HG02588 (cell line): ENCODE data around the gene CDH12.
A peak's percentile ranks its signal among the peaks of the same experiment; 100 is the strongest.
"Not testable (repeated sequence)": the region's sequence is repeated elsewhere in the genome, so short reads cannot be mapped to it uniquely, and the experiment has no call there.

Source experiments
- ATAC-seq: cut with Tn5 transposase; IDR thresholded peaks from one replicate; pipeline ENCODE4 v1.9.1; 2021; ENCODE audit warnings: mild to moderate bottlenecking, moderate library complexity; ENCODE audit not compliant: unreplicated experiment

The CDH12 gene

DNA sequence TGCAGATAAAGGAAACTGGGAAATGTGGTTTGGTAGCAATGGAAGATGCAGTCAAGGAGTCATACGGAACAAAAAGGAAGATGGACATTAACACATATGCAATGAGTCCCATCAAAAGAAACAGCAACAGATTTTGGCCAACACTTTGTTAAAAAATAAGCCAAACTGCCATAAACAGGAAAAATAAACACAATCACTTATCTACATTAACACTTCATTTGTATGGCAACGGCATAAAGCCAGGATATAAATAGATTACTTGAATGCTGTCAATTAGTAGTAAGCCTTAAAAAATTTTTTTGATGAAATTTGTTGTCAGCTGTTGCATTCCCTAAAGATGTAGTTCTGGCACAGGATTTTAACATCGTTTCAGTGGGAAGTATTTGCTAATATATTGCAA, 190.8 kb downstream of the CDH12 start:
- ATAC-seq, result no peak

DNA sequence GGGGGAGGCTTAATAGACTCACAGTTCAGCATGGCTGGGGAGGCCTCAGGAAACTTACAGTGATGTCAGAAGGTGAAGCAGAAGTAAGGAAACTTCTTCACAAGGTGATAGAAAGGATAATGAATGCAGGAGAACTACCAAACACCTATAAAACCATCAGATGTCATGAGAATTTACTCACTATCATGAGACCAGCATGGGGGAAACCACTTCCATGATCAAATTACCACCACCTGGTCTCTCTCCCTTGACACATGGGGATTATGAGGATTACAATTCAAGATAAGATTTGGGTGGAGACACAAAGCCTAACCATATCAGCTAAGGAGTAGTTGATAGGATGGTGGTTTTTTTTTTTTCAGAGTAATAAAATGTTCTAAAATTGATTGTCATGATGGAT, 201.8 kb downstream of the CDH12 start:
- no peak for ATAC-seq

DNA sequence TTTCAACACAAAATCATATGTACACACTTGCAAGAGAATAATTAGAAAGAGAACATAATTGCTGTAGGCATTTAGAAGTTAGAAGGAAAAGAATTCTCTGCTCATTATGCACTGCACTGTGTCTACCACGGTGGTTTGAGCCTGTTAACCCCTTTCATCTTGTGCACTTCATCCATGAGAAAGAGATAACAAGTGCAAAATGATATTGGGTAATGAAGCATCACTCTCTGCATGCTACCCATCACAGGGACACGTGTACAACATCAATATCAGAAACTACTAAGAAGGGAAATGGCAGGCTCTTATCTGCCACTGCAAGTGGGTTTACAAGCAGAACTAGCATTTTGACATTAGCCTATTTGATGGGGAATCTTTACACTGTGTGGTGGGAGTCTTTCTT, 202.6 kb downstream of the CDH12 start:
- no peak for ATAC-seq

DNA sequence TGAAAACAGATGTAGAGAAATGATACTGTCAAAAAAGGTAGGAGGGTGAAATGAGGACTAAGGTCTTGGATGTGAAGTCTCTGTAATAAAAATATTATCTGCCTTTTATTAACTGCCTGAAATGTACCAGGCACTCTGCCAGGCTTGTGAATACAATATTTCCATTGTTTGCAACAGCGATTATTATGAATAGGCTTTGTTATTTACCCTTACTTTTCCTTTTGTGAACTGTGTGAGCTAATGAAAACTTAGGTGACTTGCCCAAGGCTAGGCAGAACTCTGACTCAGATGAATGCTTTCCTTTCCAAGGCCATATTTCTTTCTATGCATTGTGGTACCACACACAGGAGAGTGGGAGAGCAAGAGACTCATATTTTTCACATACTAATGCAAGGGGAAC, 204.1 kb downstream of the CDH12 start:
- no peak for ATAC-seq

DNA sequence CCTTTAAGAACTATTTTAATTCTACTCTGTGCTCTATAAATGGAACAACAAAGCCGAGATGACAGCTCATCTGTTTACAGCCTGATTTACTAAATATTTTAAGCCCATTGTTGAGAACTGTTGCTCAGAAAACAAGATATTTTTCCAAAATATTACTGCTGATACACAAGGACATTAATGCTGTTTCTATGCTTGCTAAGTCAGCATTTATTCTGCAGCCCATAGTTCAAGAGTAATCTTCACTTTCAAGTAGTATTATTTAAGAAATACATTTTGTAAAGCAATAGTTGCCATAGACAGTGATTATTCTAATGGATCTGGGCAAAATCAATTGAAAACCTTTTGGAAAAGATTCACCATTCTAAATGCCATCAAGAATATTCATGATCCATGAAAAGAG, 208.3 kb downstream of the CDH12 start:
- no peak for ATAC-seq

DNA sequence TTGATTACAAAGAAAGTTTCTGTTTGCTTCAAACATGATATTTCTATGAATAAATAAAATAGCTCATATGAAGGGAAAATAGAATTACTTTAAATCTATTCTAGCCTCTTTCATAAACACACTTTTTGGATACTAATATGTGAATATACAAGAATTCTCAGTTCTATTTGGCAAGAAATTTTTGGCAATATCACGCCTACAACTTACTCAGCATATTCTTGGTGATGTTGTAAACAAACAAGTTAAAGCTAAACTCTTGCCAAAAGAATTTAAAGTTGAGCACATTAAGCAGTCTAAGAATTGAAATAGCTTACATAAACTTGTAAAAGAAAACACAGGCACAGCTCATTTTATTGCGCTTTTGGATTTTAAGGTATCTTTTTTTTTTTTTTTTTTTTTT, 209.8 kb downstream of the CDH12 start:
- no peak for ATAC-seq

DNA sequence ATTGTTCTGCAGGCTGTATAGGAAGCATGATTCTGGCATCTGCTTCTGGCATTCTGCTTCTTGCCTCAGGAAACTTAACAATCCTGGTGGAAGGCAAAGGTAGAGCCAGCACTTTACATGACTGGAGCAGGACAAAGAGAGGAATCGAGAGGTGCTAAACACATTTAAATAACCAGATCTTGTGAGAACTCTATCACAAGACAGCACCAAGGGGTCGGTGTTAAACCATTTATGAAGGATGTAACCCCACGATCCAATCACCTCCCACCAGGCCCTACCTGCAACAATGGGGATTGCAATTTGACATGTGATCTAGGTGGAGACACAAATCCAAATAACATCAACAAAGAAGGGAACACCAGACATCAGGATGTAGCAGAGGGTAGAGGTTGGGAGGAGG, 221.5 kb downstream of the CDH12 start:
- ATAC-seq, result no peak

DNA sequence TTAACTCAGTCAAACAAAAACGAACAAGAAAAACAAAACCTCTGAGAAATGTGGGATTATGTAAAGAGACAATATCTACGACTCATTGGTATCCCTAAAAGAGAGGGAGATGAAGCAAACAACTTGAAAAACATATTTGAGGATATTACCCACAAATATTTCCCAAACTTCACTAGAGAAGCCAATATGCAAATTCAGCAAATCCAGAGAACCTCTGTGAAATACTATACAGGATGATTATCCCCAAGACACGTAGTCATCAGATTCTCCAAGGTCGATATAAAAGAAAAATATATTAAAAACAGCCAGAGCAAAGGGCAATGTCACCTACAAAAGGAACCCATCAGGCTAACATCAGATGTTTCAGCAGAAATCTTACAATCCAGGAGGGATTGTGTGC, 226.1 kb downstream of the CDH12 start:
- no peak for ATAC-seq

DNA sequence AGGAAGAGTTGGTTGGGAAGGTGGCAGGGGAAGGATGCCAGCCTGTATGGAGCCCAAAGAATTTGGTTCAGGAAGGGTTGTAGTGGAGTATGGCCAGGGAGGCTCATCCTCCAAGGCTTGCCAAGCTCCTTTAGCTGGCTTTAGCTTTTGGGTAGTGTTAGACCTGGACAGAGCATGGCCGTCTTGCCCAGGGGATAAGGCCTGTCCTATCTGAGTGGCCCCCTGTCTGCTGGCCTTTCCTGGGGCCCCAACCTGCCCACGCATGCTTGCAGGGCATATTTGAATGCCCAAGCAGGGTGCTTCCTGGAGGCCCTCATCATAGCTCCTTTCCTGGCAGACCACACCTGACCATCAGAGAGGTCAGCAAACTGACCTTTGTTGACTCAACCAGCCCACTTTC, 227.7 kb downstream of the CDH12 start:
- no peak for ATAC-seq

DNA sequence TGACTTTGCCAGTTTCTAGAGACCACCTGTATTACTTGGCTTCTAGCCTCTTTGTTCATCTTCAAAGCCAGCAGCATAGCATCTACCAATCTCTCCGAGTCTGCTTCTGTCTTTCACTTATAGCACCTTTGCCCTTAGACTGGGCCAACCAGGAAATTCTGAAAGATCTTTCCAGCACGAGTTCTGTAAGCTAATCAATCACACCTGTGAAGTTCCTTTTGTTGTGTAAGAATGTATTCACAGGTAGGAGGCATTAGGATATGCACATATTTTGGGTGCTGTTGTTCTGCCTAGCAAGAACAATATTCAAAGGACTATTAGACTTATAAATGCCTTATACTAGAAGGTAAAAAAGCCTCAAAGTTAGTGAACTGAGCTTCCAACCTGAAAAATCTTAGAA, 232.1 kb downstream of the CDH12 start:
- ATAC-seq, result no peak

DNA sequence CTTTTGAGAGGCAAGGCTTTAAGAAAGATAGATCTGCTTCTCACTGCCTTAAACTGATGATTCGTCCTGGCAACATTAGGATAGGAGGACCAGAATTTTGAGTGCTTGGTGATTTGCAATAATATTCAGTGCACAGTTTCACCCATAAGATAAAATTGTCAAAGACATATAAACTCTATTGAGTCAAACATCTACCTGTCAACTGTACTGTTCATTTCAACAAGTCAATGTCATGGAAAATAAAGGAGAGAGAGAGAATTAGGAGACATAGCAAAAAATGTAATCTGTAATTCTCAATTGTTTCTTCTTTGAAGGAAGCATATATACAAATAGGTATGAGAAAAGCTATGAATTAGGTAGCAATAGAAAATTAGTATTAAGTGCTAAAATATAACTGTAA, 237.2 kb downstream of the CDH12 start:
- no peak for ATAC-seq

DNA sequence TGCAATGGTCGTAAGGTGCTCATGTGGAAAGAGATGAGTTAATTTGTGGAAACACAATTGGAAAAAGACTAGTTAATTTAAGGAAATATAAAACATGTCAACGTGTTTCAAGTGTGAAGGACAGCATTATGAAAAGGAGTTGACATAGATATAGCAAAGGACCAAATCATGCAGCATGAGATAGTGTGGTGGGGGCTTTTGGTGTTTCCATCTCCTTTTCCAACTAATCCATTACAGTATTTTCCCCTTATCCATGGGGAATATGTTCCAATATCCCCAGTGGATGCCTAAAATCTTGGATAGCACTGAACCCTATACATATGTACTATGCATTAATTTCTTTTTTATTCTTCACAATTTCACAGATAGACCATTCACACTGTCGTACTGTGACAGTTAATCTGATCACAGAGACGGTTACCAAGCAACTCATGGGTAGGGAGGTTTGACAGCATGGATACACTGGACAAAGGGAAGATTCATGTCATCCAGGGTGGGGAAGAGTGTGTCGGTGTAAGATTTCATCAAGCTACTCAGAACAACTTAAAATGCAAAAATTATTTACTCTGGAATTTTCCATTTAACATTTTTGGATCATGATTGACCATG, 238.6 kb downstream of the CDH12 start:
- ATAC-seq, result no peak

DNA sequence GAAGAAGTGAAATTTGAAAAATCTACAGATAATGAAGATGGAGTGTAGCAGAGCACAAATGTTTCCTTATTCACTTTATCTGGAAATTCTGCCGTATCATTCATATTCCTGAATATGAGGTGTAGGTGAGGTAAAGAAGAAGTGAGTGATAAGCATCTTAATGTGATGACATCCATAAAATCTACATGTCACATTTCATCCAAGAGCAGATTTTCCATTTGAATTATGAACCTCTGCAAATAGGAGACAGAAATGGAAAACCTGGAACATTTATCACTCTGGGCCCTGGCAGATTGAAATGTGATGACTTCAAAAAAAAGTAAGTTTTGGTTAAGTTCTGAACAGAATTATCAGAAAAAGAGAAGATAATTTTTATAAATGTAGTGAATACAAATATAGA, 240.2 kb downstream of the CDH12 start:
- ATAC-seq, result no peak

DNA sequence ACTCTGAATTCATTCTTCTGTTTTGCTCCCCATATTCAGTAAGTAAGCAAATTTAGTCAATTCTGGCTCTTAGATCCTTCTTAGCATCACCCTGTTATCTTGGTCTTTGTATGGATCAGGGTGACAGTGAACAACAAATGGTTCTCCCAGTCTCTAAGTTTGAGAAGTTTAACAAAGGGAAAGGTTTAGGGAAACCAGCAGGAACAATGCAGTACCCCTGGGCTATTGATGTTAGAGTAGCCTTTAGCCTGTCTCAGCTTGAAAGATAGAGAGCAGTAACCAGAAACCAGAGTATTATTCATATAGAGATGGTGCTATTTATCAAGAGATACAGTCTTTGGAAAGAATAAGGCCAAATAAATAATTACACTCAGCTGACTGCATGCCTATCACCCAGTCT, 241.8 kb downstream of the CDH12 start:
- ATAC-seq, result no peak

DNA sequence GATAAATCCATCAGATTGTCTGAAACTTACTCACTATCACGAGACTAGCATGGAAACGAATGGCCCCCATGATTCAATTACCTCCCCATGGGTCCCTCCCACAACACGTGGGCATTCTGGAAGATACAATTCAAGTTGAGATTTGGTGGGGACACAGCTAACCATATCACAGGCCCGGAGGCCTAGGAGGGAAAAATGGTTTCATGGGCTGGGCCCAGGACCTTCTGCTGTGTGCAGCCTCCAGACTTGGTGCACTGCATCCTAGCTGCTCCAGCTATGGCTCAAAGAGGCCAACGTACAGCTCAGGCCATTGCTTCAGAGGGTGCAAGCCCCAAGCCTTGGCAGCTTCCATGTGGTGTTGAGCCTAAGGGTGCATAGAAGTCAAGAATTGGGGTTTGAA, 245.6 kb downstream of the CDH12 start:
- ATAC-seq, result not testable (repeated sequence)

DNA sequence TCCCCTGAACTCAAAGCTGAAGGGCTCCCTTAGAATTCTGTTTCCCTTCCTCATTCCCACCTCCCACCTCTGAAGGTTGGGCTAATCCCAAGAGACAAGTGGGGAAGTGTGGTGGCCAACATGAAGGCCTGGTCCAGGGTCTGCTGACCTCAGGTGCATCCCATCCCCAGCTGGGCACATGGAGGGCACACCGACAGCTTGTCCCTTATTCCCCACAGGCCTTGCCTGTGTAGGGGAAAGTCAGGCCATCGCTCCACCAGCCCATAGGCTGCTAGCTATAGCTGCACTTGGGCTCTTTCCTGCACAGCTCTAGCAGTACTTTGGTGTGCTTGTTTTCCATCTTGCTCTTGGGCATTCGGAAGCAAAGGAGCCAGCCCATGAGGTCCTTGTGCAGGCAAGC, 247.7 kb downstream of the CDH12 start:
- ATAC-seq, result no peak

DNA sequence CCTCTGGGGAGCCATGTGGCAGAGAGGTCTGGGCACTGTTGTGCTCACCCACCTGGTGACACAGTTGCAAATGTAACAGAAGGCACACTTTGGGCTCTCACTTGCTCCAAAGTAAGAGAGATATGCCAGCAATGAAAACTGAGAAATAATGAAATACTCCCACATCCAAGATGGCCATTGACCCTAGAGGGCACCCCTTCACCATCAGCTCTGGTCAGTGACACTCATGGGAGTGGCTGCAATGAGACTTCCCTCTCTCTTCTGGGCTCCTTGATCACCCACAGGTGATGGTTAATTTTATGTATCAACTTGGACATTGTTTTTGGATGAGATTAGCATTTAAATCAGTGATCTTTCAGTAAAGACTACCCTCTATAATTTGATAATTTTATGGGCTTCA, 248.4 kb downstream of the CDH12 start:
- no peak for ATAC-seq

DNA sequence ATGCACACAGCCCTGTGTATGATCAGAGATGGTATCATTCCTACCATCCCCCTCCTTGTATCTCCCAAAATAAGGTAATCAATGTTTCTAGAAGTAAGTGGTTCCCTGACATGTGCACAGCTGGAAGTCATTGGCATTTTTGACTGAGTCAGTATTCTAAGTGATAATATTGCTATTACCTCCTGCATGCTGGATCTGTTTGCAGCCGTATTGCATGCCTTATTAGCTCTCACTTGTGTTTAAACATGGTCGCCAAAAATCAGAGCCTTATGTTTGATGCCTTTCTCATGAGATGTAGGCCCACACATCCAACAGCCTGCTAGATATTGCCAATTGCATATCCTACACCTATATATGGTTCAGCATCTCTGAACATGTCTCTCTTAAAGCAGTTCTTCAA, 254.3 kb downstream of the CDH12 start:
- ATAC-seq, result no peak

DNA sequence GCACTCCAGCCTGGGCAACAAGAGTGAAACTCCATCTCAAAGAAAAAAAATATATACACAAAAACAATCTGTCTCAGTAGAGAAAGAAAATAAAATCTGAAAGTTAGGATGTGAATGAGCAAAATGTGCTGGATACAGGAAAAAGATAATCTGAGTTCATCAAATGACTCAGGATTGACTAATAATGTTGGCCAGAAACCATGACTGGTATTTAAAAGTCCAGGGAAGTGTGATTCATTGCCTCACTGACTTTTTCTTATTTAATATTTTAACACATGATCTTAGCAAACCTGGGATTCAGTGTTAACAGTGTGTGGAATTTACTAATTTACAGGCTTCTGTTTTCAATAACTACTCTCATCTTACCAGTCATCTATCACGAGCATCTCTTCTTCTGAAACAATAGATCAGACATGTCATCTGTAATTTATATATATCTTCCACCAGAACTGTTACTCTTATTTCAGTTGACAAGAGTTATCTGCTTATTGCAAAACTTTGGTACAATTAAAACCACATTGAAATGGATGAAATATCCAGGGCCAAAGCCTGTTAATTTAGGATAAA, 256.7 kb downstream of the CDH12 start:
- ATAC-seq, result no peak

DNA sequence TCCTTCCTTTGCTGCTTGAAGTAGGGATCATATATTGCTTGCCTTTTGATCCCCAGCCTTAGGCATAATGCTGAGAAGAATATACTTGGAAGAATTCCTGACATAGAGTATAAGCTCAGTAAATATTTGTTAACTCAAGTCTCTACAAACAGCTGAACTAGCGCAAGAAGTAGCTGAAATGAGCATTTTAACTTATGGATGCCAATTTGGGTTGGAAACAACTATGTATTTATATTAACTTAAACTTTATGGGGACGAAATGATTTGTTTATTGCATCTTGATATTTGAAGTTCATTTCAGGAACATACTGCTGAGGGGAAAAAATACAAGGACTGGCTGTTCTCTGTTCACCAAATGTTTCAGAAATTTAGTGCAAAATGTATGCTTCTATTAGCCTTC, 258.7 kb downstream of the CDH12 start:
- no peak for ATAC-seq

DNA sequence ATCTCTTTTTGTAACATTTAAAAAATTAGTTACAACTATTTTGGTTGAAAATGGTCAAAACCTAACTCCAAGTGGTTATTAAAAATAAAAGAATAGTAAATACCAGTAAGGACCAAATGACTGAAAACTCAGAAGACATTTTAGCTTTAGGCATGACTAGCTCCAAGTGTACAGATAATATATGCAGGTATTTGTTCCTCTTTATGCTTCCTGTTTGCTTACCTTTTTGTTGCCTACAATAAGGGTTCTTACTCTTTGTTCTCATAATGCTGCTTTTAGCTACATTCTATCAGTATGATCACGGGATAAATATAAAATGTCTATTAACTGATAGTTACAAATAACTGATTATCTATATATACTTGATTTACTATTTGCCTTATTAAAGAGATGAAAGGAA, 259.6 kb downstream of the CDH12 start:
- peak; percentile 90 for ATAC-seq

DNA sequence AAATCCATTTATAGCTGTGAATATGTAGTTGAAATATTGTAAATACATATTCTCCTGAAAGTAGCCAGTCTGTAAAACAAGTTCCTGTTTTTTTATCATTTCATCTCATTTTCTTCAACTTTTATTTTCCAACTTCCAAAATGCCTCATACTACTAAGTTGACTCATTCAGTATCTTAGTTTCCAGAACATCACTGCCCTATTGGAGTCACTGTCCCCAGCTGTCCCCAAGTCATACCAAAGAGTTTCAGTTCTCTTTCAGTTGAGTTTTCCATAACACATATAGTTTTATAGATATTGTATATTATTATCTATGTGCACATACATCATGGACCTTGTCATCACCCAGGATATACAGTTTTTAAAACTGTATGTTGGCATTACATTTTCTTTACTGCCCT, 261.7 kb downstream of the CDH12 start:
- ATAC-seq, result peak; percentile 47

DNA sequence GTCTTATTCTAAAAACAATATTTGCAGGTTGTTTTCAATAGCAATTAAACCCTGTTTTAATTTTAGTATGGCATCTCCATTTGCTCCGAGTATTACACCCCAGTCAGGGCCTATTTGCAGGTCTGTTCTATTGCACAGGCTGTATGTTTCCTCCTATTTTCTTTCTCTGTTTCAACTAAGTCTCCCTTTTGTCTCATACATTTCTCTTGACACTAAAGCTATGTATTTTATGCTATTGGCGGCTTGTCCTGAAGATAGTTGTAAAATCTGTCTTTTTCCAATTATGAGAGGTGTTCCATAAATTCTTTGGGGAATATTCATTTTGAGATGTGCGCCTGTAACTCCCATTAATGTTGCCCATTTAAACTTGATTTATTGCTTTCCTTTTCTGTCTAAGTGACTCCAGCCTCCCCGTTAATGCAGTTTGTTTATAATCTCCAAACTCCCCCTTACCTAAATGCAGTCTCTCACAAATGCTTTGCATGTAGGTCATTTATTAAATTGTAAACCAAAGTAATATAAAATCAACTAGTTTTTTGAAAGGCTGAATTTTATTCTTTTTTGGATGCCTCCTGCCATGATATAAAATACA, 262.4 kb downstream of the CDH12 start:
- ATAC-seq, result no peak
